ENCODE results near the gene SIX4.
"Not testable (repeated sequence)": the region's sequence is repeated elsewhere in the genome, so short reads cannot be mapped to it uniquely, and the experiment has no call there.

The SIX4 gene

GRCh38 chr14:60723907-60724618, at the start of gene SIX4:
TSS of gene SIX4 (minus strand) at chr14:60724351. CDS start at chr14:60724074, 277 bp downstream.
- DNase-seq: peak; percentile 99

- DNase-seq: no peak
These were observed 49.4 kb upstream of the SIX4 start for GRCh38 chr14:60773558-60773957.

DNA sequence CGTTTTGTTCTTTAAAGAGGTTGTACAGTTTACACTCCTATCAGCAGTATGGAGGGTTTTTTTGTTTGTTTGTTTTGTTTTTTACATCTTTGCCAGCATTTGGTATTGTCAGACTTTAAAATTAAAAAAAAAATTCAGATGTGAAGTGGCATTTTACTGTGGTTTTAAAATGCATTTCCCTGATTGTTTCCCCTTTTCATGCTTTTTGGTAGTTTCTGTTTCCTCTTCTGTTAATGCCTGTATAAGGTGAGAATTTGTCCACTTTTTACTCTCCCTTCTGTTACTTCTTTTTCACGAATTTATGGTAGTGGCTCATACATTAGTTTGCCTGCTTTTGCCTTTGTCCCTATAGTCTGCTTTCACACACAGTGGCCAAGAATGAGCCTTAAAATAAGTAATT, 47.0 kb upstream of the SIX4 start:
- DNase-seq: no peak

- DNase-seq: no peak
These were observed 44.5 kb upstream of the SIX4 start for GRCh38 chr14:60768602-60769001.

DNA sequence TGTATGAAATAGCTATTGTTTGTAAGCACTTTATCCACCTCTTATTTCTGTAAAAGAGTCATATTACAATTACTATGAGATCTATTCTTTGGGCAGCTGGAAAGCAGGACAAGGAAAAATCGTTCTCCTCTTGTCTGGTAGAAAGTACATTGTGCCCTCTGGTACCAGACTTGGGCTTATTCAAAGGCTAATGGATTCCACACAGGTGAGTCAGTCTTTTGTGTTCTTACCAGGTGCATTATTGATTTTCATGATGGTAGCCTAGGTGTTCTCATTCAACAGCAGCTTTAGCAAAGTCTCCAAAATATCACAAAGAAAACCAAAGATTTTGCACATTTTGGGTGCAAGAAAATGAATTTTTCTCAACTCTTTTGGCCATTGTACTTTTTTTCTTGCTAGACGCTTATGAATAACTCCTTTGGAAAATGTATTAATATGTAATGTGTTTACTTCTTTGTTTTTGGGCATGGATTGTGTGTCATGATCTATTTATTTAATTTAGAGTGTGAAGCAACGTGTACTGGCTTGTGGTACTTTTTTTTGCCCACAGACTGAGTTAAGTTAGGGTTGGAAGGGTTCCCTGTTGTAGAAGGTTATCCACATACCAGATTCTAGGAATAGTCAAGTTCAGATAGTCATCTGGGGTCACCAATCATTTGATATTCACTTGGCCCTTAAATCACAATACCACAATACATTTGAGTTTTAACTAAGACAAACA, 36.7 kb upstream of the SIX4 start:
- DNase-seq: peak; percentile 95

DNA sequence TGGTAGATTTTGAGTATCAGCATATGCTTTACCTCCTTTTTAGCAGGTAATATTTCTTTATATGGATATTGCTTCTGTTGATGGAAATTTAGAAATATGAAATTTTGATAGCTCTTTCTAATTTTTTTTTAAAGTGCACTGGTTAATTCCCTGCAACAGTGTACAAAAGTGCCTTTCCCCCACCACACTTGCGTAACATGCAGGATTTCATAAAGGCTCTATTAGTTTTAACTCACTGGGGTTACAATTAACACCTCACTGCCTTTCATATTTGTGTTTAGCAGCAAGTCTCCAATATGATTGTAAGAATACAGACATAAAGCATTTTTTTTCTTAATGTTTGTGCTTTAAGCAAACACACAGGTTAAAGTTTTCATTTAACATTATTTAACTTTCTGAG, 36.1 kb upstream of the SIX4 start:
- DNase-seq: no peak

- DNase-seq: no peak
These were observed 34.7 kb upstream of the SIX4 start for GRCh38 chr14:60758885-60759284.

GRCh38 chr14:60757567-60758002, 33.4 kb upstream of the SIX4 start:
- DNase-seq: no peak

DNA sequence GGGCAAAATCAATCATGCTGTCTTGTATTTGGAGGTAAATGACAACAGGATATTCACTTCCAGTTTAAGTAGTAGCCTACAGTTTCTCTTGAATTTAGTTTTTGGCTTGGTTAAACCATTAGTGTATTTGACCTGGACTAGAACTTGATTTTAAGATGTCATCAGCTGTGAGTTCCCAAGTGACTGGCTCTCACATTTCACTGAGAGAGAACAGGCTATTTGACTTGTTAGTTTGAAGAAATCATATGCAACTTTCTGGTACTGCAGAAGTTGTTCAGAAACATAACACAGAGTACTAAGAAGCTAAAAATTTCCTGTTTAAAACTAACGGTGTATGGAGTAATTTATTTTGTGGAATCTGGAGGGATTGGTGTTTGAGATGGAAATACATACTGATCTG, 32.7 kb upstream of the SIX4 start:
- DNase-seq: no peak

- no peak for DNase-seq
These were observed 29.3 kb upstream of the SIX4 start for GRCh38 chr14:60753264-60754119.

DNA sequence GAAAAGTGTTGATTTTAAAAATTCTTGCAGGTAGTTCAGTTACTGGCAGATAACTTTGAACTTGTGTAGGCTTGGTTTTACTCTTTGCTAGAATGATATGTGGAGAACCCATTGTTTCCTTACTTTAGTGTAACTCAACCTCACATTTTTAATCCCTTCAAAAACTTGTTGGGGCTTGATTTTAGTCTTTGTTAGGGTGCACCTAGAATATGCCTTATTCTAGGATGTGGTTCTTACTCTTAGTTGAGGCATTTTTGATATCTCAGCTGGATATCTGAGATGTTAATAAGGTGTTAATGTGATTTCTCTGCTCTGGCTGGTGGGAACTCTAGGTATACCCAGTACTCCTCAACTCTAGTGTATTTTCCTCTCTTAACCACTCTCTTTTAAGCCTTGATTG, 20.4 kb upstream of the SIX4 start:
- no peak for DNase-seq

GRCh38 chr14:60738843-60739508, 14.8 kb upstream of the SIX4 start:
- no peak for DNase-seq

DNA sequence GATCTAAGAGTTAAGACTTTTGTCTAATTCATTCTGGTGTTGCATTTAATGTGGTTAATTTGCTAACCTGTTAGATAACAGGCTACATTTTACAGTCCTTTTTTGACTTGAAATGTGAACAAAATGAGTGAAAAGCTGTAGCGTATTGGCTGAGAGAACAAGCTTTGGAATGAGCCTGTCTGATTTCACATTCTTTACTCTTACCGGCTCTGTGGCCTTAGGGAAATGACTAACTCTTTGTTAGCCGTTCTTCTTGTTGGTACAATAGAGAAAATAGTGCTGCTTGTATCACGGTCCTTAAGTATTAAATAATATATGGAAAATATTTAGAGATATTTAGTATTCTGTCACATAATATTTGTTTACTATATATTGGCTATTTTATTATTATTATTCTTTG, 12.3 kb upstream of the SIX4 start:
- DNase-seq: peak; percentile 78

GRCh38 chr14:60735416-60735815, 11.3 kb upstream of the SIX4 start:
- no peak for DNase-seq

GRCh38 chr14:60734465-60735242, 10.5 kb upstream of the SIX4 start, which contains the start of gene MNAT1:
TSS of gene MNAT1 (plus strand) at chr14:60734761. CDS start at chr14:60734863, 102 bp downstream.
- peak; percentile 96 for DNase-seq

- DNase-seq: no peak
These were observed 8.8 kb upstream of the SIX4 start for GRCh38 chr14:60732840-60733483.

GRCh38 chr14:60731291-60731690, 7.1 kb upstream of the SIX4 start:
- not testable (repeated sequence) for DNase-seq

- peak; percentile 73 for DNase-seq
These were observed 840 bp downstream of the SIX4 start for GRCh38 chr14:60723116-60723906.

DNA sequence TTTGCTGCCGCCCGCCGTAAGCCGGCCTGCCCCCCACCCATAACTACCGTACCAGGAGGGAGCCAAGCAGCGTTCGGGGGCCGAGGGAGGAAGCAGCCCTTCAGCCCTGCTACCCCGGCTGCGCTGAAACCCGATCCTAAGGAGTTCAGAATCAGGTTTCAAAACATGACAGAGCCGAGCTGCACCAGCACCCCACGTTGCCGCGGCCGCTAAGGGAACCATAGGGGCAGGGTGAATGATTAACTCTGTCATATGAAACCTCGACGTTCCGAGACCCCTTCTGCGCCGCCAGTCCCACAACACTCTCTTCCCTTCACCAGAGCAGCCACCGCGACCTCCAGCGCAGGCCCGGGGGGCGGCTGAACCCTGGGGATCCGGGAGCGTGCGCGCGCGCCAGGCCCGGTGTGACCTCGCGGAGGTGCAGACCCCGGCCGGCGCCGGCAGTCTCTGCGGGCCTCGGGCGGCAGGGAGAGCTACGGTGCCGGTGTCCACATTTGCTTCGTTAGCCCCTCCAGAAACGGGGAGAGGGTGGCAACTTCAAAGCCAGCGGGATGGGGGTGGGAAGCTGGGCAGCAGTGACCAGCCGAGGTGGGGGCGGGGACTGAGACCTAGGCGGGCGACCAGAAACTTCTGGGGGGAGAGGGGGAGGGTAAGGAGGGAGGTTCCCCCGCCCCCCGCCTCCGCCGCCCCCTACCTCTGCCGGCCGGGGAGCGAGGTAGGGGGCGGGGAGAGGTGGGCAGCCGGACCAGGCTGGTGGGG, 1.6 kb downstream of the SIX4 start:
- DNase-seq: peak; percentile 87

DNA sequence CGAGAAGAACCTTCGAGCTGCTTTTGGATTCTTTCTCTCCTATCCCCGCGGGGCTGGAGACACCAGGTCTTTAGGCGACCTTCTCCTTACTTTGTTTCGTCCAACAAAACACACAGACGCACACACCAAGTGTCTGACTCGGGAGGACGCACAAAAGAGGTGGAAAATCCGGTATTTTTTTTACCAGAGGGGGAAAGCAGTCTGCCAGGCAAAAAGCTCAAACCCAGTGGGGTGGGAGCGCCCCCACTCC, 2.1 kb downstream of the SIX4 start:
- no peak for DNase-seq
